Adrenal gland (tissue), 12 donors: ENCODE measurements around the gene TTC9C. TPM values are rescaled to one million over a fixed set of nuclear protein-coding genes. Genes with fewer than 3 reads are reported as not detected.

Experiments
- DNase-seq, 7 donors: peaks; one replicate each; pipeline ENCODE4 v3.0.0-alpha.2; 2019 to 2020
- H3K27ac ChIP-seq, 5 donors: fragments of 200-600 bp; sonication (generic) in 4 of 5; 1 replicate in 3 of 5; 2 replicates in 2 of 5; pipeline versions ENCODE4 v1.5.1 to v1.8.0; 2016 to 2020; ENCODE audit warnings: mild to moderate bottlenecking in 1 of 5
- H3K27me3 ChIP-seq: fragments of 200-600 bp; 2 replicates; pipeline ENCODE4 v1.8.0; 2021
- H3K36me3 ChIP-seq, 2 donors: fragments of 200-600 bp; replicated peaks in 1 of 2; 1 replicate in 1 of 2; 2 replicates in 1 of 2; pipeline versions ENCODE4 v1.5.1 to v1.8.0; 2018 to 2022
- H3K4me1 ChIP-seq, 2 donors: fragments of 200-600 bp; replicated peaks in 1 of 2; 1 replicate in 1 of 2; 2 replicates in 1 of 2; pipeline versions ENCODE4 v1.5.1 to v1.8.0; 2018 to 2021
- H3K4me3 ChIP-seq, 4 donors: fragments of 200-600 bp; sonication (generic) in 3 of 4; one replicate each; pipeline ENCODE4 v1.5.1; 2016 to 2018
- H3K9me3 ChIP-seq, 3 donors: fragments of 200-600 bp; sonication (generic) in 1 of 3; replicated peaks in 1 of 3; 1 replicate in 2 of 3; 2 replicates in 1 of 3; pipeline versions ENCODE4 v1.5.1 to v1.8.0; 2016 to 2021
- CTCF ChIP-seq, 6 experiments: fragments of 450-650 bp in 4 of 6; fragments of 200-600 bp in 2 of 6; sonication (generic) in 1 of 6; IDR thresholded peaks; 1 replicate in 5 of 6; 2 replicates in 1 of 6; pipeline versions ENCODE4 v1.5.1 to v1.8.0; 2016 to 2021; ENCODE audit warnings: antibody characterized with exemption in 6 of 6, mild to moderate bottlenecking in 2 of 6, moderate library complexity in 1 of 6
- POLR2A ChIP-seq, 2 donors: fragments of 450-650 bp; IDR thresholded peaks; one replicate each; pipeline ENCODE4 v1.6.1; 2017; ENCODE audit warnings: antibody characterized with exemption in 2 of 2, mild to moderate bottlenecking in 2 of 2, moderate library complexity in 1 of 2
- WGBS, 4 donors: extraction: QIAGEN DNeasy Blood & Tissue Kit in 2 of 4; methylation state at CpG; one replicate each; pipeline versions ENCODE4 v1.1.5 to v1.1.7; 2013 to 2017; 5-methylcytosine and 5-hydroxymethylcytosine counted together
- intact Hi-C, 2 donors: fragments of 100-400 bp; cut with DNase I; formaldehyde crosslinking; loops; one replicate each; pipeline versions ENCODE4 v1.14.1 to v1.15.0; 2022 to 2023
- polyA plus RNA-seq, 3 donors: library from polyadenylated mRNA; stranded (reverse); fragments of 200-250 nt in 2 of 3; fragments of 350-450 nt in 1 of 3; fragmentation: Illumina TruSeq in 1 of 3; extraction: RNeasy Lipid Tissue Mini Kit (QIAGEN cat#74804) in 1 of 3; gene quantifications; one replicate each; pipeline ENCODE4 v1.2.3, GENCODE V29; 2013 to 2014
- total RNA-seq, 9 donors: library from RNA; depleted of rRNA in 4 of 9; stranded (reverse); fragments of >200 nt in 4 of 9; fragments of 120-200 nt in 1 of 9; fragmentation: NEBNext Ultra II Directional in 1 of 9; extraction: Animal tissue kit (Norgen Biotek cat#: 25700) in 1 of 9; gene quantifications; one replicate each; pipeline versions ENCODE4 v1.1.0 to v1.2.4, GENCODE V29; 2013 to 2023
- donor health status: healthy with polysubstance abuse.
- donor health status: Bipolar disorder and iron deficiency.
- donor health status: DM: yes; HTN: yes; CAD: no.
- donor health status: DM: no; HTN: no; CAD: no.
- donor health status: DM: no; HTN: no; CAD: no.
- donor health status: DM: yes; HTN: yes; CAD: no.

The TTC9C gene
- total and polyA plus RNA-seq, 12 donors, result 10.7 to 93.9 (median 28.1) TPM

- Histone ChIP-seq H3K4me1 (peaks cover 12 to 21% of the 10 kb centered on the region in 2 donors), H3K27me3 (no peaks in the 10 kb centered on the region), H3K27ac (peak overlapping the region in 2 of 5 donors; percentile 34 to 65), H3K4me3 (no peak overlapping the region), H3K36me3 (peaks cover 0 to 17% of the 10 kb centered on the region in 2 donors), H3K9me3 (no peaks in the 10 kb centered on the region)
- 43 to 54% (median 47%) methylated on average over 4 of the region's 4 CpGs for WGBS, 4 donors
- intact Hi-C loops, result no loop called here
- DNase-seq, result peak; percentile 41 to 75 (median 66)
- no peak for TF ChIP-seq POLR2A (IDR thresholded peaks at IDR 0.05)
- TF ChIP-seq CTCF (IDR thresholded peaks at IDR 0.05), result peak; percentile 36 to 69 (median 61)
Observed at GRCh38 chr11:62680825-62681240, 47.5 kb upstream of the TTC9C start.

DNA sequence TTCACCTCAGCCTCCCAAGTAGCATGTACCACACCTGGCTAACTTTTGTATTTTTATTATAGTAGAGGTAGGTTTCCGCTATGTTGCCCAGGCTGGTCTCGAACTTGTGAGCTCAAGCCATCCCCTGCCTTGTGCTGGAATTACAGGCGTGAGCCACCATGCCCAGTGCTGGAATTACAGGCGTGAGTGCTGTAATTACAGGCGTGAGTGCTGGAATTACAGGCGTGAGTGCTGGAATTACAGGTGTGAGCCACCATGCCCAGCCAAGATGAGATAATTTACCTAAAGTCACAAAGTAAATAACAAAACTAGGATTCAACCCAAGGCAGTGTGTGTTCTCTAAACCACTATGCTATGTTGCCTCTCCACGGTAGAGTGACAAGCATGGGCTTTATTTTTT, 45.8 kb upstream of the TTC9C start:
- intact Hi-C loops, result no loop called here
- WGBS, 4 donors, result 83 to 95% (median 86%) methylated on average over 7 of the region's 7 CpGs
- H3K4me1 ChIP-seq, result peaks cover 12 to 17% of the 10 kb centered on the region in 2 donors

GRCh38 chr11:62687508-62688396, 40.5 kb upstream of the TTC9C start:
- intact Hi-C loops, result no loop called here
- Histone ChIP-seq H3K4me3 (peak overlapping the region in 1 of 4 donors; percentile 19), H3K4me1 (peaks cover 4 to 23% of the 10 kb centered on the region in 2 donors), H3K27ac (no peak overlapping the region), H3K36me3 (peaks cover 0 to 31% of the 10 kb centered on the region in 2 donors), H3K9me3 (no peaks in the 10 kb centered on the region), H3K27me3 (no peaks in the 10 kb centered on the region)
- DNase-seq, result no peak
- TF ChIP-seq CTCF (IDR thresholded peaks at IDR 0.05), result no peak
- no peak for TF ChIP-seq POLR2A (IDR thresholded peaks at IDR 0.05)
- 44 to 72% (median 50%) methylated on average over 14 to 74 of the region's 74 CpGs for WGBS, 4 donors

More for the DNA sequence above, 45.8 kb upstream of the TTC9C start:
- no peak for DNase-seq
- Histone ChIP-seq H3K36me3 (peaks cover 0 to 4% of the 10 kb centered on the region in 2 donors), H3K9me3 (no peaks in the 10 kb centered on the region), H3K4me3 (no peak overlapping the region), H3K27me3 (no peaks in the 10 kb centered on the region), H3K27ac (no peak overlapping the region)
- TF ChIP-seq CTCF (IDR thresholded peaks at IDR 0.05), result no peak
- no peak for TF ChIP-seq POLR2A (IDR thresholded peaks at IDR 0.05)

DNA sequence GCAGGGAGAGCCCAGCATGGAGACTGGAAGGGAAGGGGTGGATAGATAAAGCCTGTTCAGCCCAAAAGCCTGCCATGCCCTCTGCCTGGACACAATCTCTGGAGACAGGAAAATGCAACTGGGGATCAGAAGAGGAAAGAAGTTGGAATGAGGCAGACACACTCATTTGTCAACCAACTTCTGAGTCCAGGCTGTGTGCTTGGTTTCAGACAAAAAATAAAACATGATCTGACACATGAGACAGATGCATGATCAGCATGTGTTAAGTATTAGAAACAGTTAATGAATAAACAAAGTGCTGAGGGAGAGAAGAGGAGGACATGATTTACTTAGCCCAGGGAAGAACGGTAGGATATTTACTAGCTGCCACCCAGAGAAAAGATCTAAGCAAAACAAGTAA, 39.8 kb upstream of the TTC9C start:
- H3K4me3 ChIP-seq, result peak overlapping the region in 1 of 4 donors; percentile 31

More for the DNA sequence above, 39.8 kb upstream of the TTC9C start:
- DNase-seq, result no peak
- TF ChIP-seq POLR2A (IDR thresholded peaks at IDR 0.05), result no peak
- TF ChIP-seq CTCF (IDR thresholded peaks at IDR 0.05), result no peak
- H3K27me3 ChIP-seq, result no peaks in the 10 kb centered on the region
- intact Hi-C loops, result no loop called here
- peak overlapping the region in 2 of 5 donors; percentile 54 to 62 for H3K27ac ChIP-seq
- peaks cover 4 to 23% of the 10 kb centered on the region in 2 donors for H3K4me1 ChIP-seq
- no peaks in the 10 kb centered on the region for H3K9me3 ChIP-seq
- 20 to 40% (median 34%) methylated on average over 1 of the region's 1 CpG for WGBS, 4 donors
- H3K36me3 ChIP-seq, result peaks cover 0 to 36% of the 10 kb centered on the region in 2 donors
